Measurements from ENCODE around the gene UNCX.

DNA sequence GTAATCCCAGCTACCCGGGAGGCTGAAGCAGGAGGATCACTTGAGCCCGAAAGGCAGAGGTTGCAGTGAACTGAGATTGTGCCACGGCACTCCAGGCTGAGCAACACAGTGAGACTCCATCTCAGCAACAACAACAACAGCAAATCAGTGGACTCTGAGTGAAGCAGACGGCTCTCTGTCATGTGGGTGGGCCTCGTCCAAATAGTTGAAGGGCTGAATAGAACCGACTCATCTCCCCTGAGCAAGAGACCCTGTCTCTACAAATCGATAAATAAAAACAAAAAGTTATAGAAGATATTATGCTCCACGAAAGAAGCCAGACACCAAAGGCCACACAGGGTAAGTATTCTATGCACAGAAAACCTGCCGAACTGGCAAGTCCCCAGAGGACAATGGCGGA lies 45.9 kb downstream of the UNCX start:
- TF ChIP-seq, protein P1, sequence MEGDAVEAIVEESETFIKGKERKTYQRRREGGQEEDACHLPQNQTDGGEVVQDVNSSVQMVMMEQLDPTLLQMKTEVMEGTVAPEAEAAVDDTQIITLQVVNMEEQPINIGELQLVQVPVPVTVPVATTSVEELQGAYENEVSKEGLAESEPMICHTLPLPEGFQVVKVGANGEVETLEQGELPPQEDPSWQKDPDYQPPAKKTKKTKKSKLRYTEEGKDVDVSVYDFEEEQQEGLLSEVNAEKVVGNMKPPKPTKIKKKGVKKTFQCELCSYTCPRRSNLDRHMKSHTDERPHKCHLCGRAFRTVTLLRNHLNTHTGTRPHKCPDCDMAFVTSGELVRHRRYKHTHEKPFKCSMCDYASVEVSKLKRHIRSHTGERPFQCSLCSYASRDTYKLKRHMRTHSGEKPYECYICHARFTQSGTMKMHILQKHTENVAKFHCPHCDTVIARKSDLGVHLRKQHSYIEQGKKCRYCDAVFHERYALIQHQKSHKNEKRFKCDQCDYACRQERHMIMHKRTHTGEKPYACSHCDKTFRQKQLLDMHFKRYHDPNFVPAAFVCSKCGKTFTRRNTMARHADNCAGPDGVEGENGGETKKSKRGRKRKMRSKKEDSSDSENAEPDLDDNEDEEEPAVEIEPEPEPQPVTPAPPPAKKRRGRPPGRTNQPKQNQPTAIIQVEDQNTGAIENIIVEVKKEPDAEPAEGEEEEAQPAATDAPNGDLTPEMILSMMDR (IDR thresholded peaks at IDR 0.05) = no peak
- TF ChIP-seq POLR2A (IDR thresholded peaks at IDR 0.05; ENCODE audit: low read depth) = no peak
- TF ChIP-seq EP300 (IDR thresholded peaks at IDR 0.05) = no peak
